HUES6 (cell line): ENCODE results near the gene HMGN5.

Source experiments
- H3K27ac ChIP-seq: 2 replicates; pipeline ENCODE4 v1.7.0; 2013; ENCODE audit warnings: low read depth, mild to moderate bottlenecking, low read length, inconsistent platforms
- H3K27me3 ChIP-seq: 2 replicates; pipeline ENCODE4 v1.6.1; 2013; ENCODE audit warnings: low read length; ENCODE audit not compliant: control insufficient read depth, insufficient read depth
- H3K36me3 ChIP-seq: 2 replicates; pipeline ENCODE4 v1.6.1; 2013; ENCODE audit warnings: low read length; ENCODE audit not compliant: control insufficient read depth, insufficient read depth
- H3K4me1 ChIP-seq: 2 replicates; pipeline ENCODE4 v1.6.1; 2013; ENCODE audit warnings: low read length; ENCODE audit not compliant: control insufficient read depth, insufficient read depth
- H3K4me3 ChIP-seq: 2 replicates; pipeline ENCODE4 v1.5.1; 2013; ENCODE audit warnings: low read depth, low read length
- H3K9ac ChIP-seq: one replicate; pipeline ENCODE4 v1.6.1; 2013; ENCODE audit warnings: mild to moderate bottlenecking, low read length
- H3K9me3 ChIP-seq: 2 replicates; pipeline ENCODE4 v1.6.1; 2013; ENCODE audit warnings: low read depth, low read length; ENCODE audit not compliant: control insufficient read depth, insufficient read depth

HMGN5 gene, protein sequence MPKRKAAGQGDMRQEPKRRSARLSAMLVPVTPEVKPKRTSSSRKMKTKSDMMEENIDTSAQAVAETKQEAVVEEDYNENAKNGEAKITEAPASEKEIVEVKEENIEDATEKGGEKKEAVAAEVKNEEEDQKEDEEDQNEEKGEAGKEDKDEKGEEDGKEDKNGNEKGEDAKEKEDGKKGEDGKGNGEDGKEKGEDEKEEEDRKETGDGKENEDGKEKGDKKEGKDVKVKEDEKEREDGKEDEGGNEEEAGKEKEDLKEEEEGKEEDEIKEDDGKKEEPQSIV

DNA sequence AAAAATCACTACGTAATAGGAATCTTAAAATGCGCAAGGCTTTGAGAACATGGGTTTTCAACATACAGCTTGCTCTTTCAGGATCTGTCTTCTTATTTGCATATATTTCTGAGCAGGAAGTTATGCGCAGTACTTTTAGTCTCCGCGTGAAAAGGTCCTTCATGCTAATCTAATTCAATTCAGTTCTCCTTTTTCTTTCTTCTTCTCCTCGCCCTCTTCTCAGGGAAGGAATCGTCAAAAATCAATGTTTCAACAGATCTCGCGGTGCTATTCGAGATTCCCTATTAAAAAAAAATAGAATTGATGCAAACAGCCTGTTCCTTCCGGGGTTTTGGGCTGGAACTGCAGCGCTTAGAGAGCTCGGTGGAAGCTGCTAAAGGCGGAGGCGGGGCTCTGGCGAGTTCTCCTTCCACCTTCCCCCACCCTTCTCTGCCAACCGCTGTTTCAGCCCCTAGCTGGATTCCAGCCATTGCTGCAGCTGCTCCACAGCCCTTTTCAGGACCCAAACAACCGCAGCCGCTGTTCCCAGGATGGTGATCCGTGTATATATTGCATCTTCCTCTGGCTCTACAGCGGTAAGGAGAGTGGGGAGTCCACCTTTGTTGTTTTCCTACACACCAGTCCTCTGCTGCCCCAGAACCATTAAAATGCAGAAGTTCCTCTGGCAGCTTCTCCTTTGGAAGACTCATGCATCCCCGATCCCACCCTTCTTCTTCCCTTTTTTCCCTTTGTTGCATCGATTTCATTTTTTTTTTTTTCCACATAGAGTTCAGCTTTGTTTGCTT lies at the start of gene HMGN5, which contains the start of gene SH3BGRL:
Gene HMGN5, minus strand, starts transcription at position 243 of the 785 bp plus-strand sequence. CDS start 80,364 bp downstream, outside the sequence.
Gene SH3BGRL, plus strand, starts transcription at position 432 of the 785 bp plus-strand sequence. Its CDS starts 99 bp downstream, at position 531.
- Histone ChIP-seq H3K4me1 (peaks cover 5% of the 10 kb centered on the region; the same call in 1 of the 2 replicates), H3K4me3 (peak within 1 kb of the TSS; percentile 97), H3K9ac (peak within 1 kb of the TSS; percentile 93), H3K27me3 (no peaks in the 10 kb centered on the region), H3K9me3 (0 out of 2 replicates have a peak, but pooled peaks cover 2% of the 10 kb centered on the region), H3K27ac (peak within 1 kb of the TSS; percentile 78), H3K36me3 (no peaks in the 10 kb centered on the region)

DNA sequence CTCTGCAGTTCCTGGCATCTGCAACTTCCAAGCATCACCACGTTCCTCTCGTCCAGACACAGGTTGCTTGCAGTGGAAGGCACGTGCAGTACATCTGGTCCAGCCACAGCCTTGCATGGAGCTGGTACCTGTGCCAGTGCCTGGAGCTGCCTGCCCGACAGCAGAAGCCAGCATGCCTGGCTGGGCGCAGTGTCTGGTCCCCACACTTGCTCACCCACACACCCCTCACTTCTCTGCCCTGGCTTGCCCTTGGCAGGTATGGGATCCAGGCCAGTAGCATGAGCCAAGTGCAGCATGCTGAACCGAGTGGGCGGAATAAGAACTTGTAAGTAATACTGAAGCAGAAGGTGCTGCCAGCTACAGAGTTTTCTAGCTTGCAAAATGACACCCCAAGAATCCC lies 40.0 kb upstream of the HMGN5 start:
- Histone ChIP-seq H3K9ac (no peak overlapping the region), H3K4me1 (no peaks in the 10 kb centered on the region), H3K9me3 (peaks cover 6% of the 10 kb centered on the region; the same call in 1 of the 2 replicates), H3K36me3 (peaks cover 5% of the 10 kb centered on the region; the same call in 1 of the 2 replicates), H3K4me3 (no peak overlapping the region), H3K27me3 (no peaks in the 10 kb centered on the region), H3K27ac (no peak overlapping the region)

DNA sequence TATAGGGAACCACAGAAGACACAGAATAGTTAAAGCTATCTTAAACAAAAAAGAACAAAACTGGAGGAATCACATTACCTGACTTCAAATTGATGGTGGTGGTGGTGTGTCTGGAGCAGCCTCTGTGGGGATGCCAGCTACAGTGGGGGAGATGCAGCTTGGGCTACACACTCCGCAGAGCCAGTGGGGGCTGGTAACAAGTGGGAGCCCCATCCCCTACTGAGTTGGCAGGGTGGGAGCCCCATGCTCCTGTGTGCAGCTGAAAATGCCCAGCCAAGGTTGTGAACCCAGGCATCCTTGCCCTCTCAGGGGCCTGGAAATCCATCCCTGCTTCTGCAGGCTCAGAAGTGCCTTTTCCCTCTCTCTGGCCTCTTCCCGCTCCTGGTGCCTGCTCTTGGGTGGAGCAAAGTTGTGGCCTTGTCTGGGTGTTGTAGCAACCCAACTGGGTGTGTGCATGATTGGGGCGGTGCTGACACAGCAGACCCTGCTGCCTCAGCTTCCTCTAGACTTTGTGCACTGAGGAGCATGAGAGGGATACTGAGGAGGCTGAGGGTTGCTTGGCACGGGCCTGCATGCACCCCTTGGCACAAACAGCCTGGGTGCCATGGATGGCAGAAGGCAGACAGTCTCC lies 39.1 kb upstream of the HMGN5 start:
- no peaks in the 10 kb centered on the region for H3K4me1 ChIP-seq
- peaks cover 5% of the 10 kb centered on the region; the same call in 1 of the 2 replicates for H3K36me3 ChIP-seq
- no peaks in the 10 kb centered on the region for H3K27me3 ChIP-seq
- no peak overlapping the region for H3K4me3 ChIP-seq
- no peak overlapping the region for H3K27ac ChIP-seq
- no peak overlapping the region for H3K9ac ChIP-seq
- peaks cover 6% of the 10 kb centered on the region; the same call in 1 of the 2 replicates for H3K9me3 ChIP-seq

DNA sequence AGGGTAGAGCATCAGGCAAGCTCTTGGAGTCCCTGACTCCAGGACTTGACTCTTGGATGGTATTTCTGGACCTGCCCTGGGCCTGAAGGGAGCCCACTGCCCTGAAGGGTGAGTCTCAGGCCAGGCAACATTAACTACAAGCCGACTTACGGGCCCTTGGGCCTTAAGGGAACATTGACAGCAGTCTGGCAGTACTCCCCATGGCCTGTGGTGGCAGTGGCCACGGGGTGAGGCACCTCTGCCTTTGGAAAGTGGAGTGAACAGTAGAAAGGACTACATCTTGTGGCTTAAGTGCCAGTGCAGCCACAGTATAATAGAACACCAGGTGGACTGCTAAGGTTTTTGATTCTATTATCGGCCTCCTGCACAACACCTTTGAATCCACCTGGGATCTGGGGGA lies 36.5 kb upstream of the HMGN5 start:
- Histone ChIP-seq H3K27me3 (no peaks in the 10 kb centered on the region), H3K9ac (no peak overlapping the region), H3K4me3 (no peak overlapping the region), H3K27ac (no peak overlapping the region), H3K4me1 (no peaks in the 10 kb centered on the region), H3K36me3 (peaks cover 5% of the 10 kb centered on the region; the same call in 1 of the 2 replicates), H3K9me3 (peaks cover 6% of the 10 kb centered on the region; the same call in 1 of the 2 replicates)

DNA sequence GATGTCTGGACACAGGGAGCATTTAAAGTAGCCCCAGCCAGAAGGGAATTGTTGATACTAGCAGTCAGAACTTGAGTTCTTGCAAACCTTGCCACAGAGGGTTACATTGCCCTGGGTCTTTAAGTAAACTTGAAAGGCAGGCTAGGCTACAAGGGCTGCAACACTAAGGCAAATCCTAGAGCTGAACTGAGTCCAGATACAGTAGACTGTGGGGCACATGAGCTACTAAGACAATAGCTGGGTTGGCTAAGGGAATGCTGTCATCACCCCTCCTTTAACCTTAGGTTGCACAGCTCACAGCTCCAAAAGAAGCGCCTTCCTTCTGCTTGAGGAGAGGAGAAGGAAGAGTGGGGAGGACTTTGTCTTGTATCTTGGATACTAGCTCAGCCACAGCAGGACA lies 35.8 kb upstream of the HMGN5 start:
- Histone ChIP-seq H3K36me3 (peaks cover 5% of the 10 kb centered on the region; the same call in 1 of the 2 replicates), H3K4me3 (no peak overlapping the region), H3K27ac (no peak overlapping the region), H3K9ac (no peak overlapping the region), H3K27me3 (no peaks in the 10 kb centered on the region), H3K9me3 (peaks cover 6% of the 10 kb centered on the region; the same call in 1 of the 2 replicates), H3K4me1 (no peaks in the 10 kb centered on the region)

DNA sequence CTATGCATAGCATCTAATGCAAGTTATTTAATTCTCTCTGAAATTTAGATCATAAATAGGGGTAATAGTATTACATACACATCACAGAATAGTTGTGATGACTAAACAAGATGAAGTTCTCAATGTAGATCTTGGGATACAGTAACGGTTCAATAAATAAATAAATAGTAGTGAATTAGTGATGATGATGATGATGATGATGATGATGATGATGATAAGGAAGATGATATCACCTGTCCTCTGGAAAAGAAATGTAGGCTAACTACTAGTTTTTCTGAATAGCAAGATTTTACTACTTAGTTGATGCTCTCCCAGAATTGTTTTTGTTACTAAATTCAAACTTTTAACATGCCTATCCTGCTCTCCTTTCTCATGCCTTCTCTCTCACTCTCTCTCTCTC lies 30.5 kb upstream of the HMGN5 start:
- Histone ChIP-seq H3K9me3 (peaks cover 9% of the 10 kb centered on the region; the same call in 1 of the 2 replicates), H3K4me3 (no peak overlapping the region), H3K4me1 (peaks cover 2% of the 10 kb centered on the region; the same call in 1 of the 2 replicates), H3K27ac (no peak overlapping the region), H3K36me3 (no peaks in the 10 kb centered on the region), H3K27me3 (no peaks in the 10 kb centered on the region), H3K9ac (no peak overlapping the region)

DNA sequence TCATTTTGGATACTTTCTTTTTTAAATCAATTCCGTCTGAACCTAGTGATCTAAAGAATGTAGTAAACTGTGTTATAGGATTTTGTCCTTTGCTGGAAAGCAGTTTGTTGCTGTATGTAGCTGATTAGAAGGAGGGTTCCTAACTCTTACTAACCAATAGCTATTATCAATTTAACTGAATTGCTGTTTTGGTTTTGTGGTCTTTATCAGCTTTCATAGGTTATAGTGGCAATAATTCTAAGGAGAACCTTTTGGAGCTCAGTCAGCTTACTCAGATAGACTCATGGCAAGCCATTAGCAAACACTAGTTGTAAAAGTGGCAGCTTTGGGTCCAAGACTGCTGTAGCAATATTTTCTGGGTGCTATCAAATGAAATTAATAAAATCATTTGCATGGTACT lies 29.8 kb upstream of the HMGN5 start:
- Histone ChIP-seq H3K36me3 (no peaks in the 10 kb centered on the region), H3K9me3 (peaks cover 9% of the 10 kb centered on the region; the same call in 1 of the 2 replicates), H3K27ac (no peak overlapping the region), H3K4me1 (peaks cover 9% of the 10 kb centered on the region; the same call in 1 of the 2 replicates), H3K9ac (no peak overlapping the region), H3K27me3 (no peaks in the 10 kb centered on the region), H3K4me3 (no peak overlapping the region)

DNA sequence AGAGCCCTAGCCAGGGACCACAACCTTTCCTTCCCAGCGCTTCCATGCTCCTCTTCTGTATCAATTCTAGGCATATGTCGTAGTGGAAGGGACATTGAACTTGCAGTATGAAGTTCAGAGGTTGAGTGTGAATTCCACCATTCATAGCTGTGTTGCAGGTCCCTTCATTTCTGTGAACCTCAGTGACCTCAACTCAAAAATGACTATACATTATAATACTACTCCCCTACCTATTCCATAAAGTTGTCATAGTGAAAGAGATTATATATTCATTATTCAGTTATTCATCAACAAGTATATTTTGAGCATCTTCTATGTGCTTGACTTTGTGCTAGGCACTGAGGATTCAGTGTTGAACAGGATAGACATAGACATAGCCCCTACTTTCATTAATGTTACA lies 28.2 kb upstream of the HMGN5 start:
- Histone ChIP-seq H3K27ac (no peak overlapping the region), H3K4me1 (peaks cover 9% of the 10 kb centered on the region; the same call in 1 of the 2 replicates), H3K9me3 (peaks cover 9% of the 10 kb centered on the region; the same call in 1 of the 2 replicates), H3K9ac (no peak overlapping the region), H3K27me3 (no peaks in the 10 kb centered on the region), H3K36me3 (no peaks in the 10 kb centered on the region), H3K4me3 (no peak overlapping the region)

DNA sequence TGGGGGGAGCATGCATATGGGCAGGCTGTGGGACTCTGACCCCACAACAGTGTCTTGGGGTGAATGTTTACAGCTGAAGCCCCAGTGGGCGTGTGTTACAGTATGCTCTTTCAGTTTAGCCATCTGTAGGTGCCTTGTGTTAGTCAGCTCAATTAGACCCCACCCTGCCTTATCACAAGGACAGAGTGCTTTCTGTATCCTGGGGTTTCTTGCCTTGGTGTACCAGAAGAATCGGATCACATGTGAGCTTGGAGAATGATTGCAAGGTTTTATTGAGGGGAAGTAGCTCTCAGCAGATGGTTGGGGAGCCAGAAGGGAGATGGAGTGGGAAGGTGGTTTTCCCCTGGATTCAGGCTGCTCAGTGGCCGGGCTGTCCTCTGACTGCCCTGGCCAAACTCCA lies 27.5 kb upstream of the HMGN5 start:
- H3K27me3 ChIP-seq = no peaks in the 10 kb centered on the region

DNA sequence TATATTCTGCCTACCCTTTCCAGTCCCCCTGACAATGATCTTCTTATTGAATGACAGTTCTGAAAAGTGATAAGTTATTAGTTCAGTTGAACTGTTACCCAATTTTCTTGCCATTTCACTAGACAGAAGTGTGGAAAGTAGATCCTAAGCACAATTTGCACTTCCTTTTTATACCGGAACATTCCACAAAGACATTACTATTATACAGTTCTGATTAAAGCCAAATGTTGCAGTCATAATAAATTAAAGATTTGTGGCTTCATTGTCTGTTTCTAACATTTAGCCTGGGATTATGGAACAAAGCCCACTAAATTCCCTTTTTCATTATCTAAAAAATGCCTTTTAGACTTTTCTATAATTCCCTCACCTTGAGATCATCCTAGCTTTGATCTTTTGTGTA lies 14.0 kb upstream of the HMGN5 start:
- H3K4me1 ChIP-seq = no peaks in the 10 kb centered on the region
- H3K4me3 ChIP-seq = no peak overlapping the region
- H3K9me3 ChIP-seq = no peaks in the 10 kb centered on the region
- H3K27me3 ChIP-seq = no peaks in the 10 kb centered on the region
- H3K27ac ChIP-seq = no peak overlapping the region
- H3K36me3 ChIP-seq = no peaks in the 10 kb centered on the region
- no peak overlapping the region for H3K9ac ChIP-seq

More for the DNA sequence above, 27.5 kb upstream of the HMGN5 start:
- Histone ChIP-seq H3K9ac (no peak overlapping the region), H3K36me3 (no peaks in the 10 kb centered on the region), H3K4me1 (peaks cover 9% of the 10 kb centered on the region; the same call in 1 of the 2 replicates), H3K4me3 (no peak overlapping the region), H3K9me3 (peaks cover 11% of the 10 kb centered on the region; the same call in 1 of the 2 replicates), H3K27ac (no peak overlapping the region)
